Measurements from ENCODE around the gene TCERG1.

Gene TCERG1

DNA sequence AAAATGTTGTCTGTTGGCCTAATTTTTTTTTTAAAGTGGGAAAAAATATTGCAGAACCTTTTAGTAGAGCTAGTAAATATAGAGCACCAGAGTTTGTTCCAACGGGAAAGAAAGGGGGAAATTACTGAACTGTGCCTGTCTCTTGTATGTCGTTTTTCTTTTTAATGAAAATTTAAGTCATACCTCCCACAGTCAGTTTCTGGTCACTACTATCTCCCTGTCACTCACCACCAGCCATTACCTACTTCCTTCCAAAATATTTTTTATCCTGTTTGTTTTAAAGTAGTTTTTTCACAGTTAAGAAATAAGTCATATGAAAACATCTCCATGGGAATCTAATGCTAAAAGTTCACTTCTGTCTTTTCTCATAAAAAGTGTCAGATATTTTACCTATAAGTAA lies 47.5 kb downstream of the TCERG1 start:
- no peak overlapping the region for H3K4me3 ChIP-seq (ENCODE audit: low read depth in 1 of 2, low read length in 2 of 2)
- peaks cover 10 to 11% of the 10 kb centered on the region in 2 donors for H3K36me3 ChIP-seq (ENCODE audit: control insufficient read depth in 1 of 2, insufficient read depth in 2 of 2, low read length in 2 of 2)
- no peak overlapping the region for H3K27ac ChIP-seq (ENCODE audit: low read length)
- peaks cover 0 to 11% of the 10 kb centered on the region in 2 donors for H3K4me1 ChIP-seq (ENCODE audit: control insufficient read depth in 1 of 2, insufficient read depth in 2 of 2, low read length in 2 of 2)
- no peaks in the 10 kb centered on the region for H3K27me3 ChIP-seq (ENCODE audit: low read depth, low read length)
- H3K9me3 ChIP-seq (ENCODE audit: control insufficient read depth in 1 of 2, low read length in 2 of 2): no peaks in the 10 kb centered on the region

DNA sequence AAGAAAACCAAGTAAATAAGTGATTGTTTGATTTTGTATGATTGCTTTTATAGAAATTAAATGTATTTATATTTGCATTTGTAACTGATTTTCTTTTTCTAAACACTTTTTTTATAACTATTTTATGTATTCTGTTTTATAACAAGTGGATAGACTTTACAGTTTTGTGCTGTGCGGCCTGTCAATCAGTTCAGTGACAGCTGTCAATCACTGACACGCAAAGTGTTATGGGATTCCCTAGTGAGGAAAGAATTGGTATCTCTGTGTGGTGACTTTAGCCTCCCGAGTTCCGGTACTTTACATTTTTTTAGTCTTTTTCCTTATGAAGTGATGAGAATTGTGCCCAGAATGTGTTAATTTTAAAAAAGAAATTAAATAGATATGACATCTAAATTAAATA lies 52.5 kb downstream of the TCERG1 start:
- H3K27ac ChIP-seq (ENCODE audit: low read length): no peak overlapping the region
- peaks cover 17 to 20% of the 10 kb centered on the region in 2 donors for H3K36me3 ChIP-seq (ENCODE audit: control insufficient read depth in 1 of 2, insufficient read depth in 2 of 2, low read length in 2 of 2)
- no peaks in the 10 kb centered on the region for H3K9me3 ChIP-seq (ENCODE audit: control insufficient read depth in 1 of 2, low read length in 2 of 2)
- H3K4me3 ChIP-seq (ENCODE audit: low read depth in 1 of 2, low read length in 2 of 2): no peak overlapping the region
- H3K4me1 ChIP-seq (ENCODE audit: control insufficient read depth in 1 of 2, insufficient read depth in 2 of 2, low read length in 2 of 2): no peaks in the 10 kb centered on the region
- H3K27me3 ChIP-seq (ENCODE audit: low read depth, low read length): no peaks in the 10 kb centered on the region

DNA sequence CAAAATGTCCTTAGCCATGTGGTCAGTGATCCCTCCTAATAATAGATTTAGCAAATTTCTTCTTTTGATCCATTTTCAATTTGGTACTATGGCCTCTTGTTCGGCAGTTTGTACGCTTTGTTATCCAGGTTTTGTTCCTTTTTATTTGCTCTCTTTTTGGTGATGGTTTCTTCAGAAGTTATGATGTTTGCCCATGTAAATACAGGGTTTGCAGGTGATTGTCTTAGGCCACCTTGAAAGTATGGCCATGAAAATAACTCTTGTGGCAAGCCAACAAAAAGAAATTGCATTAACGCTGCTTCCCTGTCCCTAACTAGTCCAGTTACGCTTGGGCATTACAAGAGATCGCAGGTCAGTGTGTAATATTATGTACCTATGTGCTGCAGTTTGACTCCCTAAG lies 60.3 kb downstream of the TCERG1 start:
- Histone ChIP-seq H3K4me1 (ENCODE audit: control insufficient read depth in 1 of 2, insufficient read depth in 2 of 2, low read length in 2 of 2) (no peaks in the 10 kb centered on the region), H3K9me3 (ENCODE audit: control insufficient read depth in 1 of 2, low read length in 2 of 2) (no peaks in the 10 kb centered on the region), H3K4me3 (ENCODE audit: low read depth in 1 of 2, low read length in 2 of 2) (no peak overlapping the region), H3K36me3 (ENCODE audit: control insufficient read depth in 1 of 2, insufficient read depth in 2 of 2, low read length in 2 of 2) (peaks cover 56 to 70% of the 10 kb centered on the region in 2 donors), H3K27me3 (ENCODE audit: low read depth, low read length) (no peaks in the 10 kb centered on the region), H3K27ac (ENCODE audit: low read length) (no peak overlapping the region)

DNA sequence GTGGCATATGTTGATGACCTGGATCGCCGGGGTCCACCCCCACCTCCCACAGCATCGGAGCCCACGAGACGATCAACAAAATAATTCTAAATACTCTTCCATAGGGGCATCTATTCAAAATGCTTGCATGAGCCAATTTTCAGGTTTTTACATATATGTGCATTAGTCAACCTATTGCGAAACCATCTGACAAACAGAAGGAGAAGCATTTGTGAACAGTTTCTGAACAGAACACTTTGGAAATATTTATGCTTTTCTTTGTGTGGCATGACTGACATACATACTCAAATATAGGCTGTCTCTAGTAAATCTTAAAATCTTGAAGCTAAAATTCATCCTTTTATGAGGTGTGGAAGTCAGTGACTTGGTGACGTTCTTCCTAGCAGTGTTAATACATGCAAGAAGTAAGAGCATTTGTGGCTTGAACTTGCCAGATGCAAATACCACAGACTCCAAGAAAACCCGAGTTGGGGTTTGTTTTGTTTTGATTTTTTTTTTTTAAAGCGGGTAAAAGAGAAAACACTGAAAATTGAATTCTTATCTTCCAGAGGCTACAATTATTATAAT lies 63.5 kb downstream of the TCERG1 start:
- Histone ChIP-seq H3K27me3 (ENCODE audit: low read depth, low read length) (no peaks in the 10 kb centered on the region), H3K36me3 (ENCODE audit: control insufficient read depth in 1 of 2, insufficient read depth in 2 of 2, low read length in 2 of 2) (peaks cover 43 to 49% of the 10 kb centered on the region in 2 donors), H3K4me3 (ENCODE audit: low read depth in 1 of 2, low read length in 2 of 2) (no peak overlapping the region)

DNA sequence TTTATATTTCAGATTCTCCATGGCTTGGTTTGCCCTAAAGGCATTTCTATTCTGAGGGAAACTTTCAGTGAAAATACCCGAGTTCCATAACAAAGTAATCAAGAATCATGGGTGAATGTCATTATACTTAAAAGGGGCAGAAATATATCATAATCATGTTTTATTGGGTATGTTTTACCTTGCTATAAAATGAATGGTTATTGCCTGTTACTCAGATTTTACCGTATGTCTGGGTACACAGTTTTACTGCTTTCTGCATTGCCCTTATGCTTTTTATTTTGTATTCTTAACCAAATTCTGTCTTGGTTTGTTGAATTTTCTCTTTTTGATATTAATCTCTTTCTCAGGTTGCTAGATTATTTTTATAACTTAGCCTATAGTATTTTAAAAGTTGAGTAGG lies 66.3 kb downstream of the TCERG1 start:
- Histone ChIP-seq H3K27me3 (ENCODE audit: low read depth, low read length) (no peaks in the 10 kb centered on the region), H3K9me3 (ENCODE audit: control insufficient read depth in 1 of 2, low read length in 2 of 2) (no peaks in the 10 kb centered on the region)

More for the DNA sequence above, 63.5 kb downstream of the TCERG1 start:
- H3K9me3 ChIP-seq (ENCODE audit: control insufficient read depth in 1 of 2, low read length in 2 of 2): no peaks in the 10 kb centered on the region
- H3K4me1 ChIP-seq (ENCODE audit: control insufficient read depth in 1 of 2, insufficient read depth in 2 of 2, low read length in 2 of 2): no peaks in the 10 kb centered on the region
- H3K27ac ChIP-seq (ENCODE audit: low read length): no peak overlapping the region

DNA sequence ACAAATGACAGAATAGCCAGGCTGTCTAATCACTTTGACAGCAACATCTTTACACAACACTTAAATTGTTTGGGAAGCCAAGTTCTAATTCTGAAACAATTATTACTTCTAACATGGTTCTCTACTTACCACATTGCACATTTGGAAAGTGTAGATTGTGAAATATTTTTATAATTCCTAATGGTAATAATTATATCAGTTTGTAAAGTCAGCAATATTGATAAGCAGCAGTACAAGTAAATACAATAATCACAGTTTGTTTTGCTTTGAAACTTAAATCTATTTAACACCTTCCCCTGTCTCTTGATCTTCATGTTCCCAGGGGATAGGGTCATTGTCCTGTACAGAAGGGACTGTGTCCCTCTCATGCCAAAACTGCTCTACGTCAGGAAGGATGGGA lies 67.4 kb downstream of the TCERG1 start:
- Histone ChIP-seq H3K36me3 (ENCODE audit: control insufficient read depth in 1 of 2, insufficient read depth in 2 of 2, low read length in 2 of 2) (peaks cover 10 to 15% of the 10 kb centered on the region in 2 donors), H3K4me1 (ENCODE audit: control insufficient read depth in 1 of 2, insufficient read depth in 2 of 2, low read length in 2 of 2) (no peaks in the 10 kb centered on the region), H3K4me3 (ENCODE audit: low read depth in 1 of 2, low read length in 2 of 2) (no peak overlapping the region), H3K9me3 (ENCODE audit: control insufficient read depth in 1 of 2, low read length in 2 of 2) (no peaks in the 10 kb centered on the region), H3K27me3 (ENCODE audit: low read depth, low read length) (no peaks in the 10 kb centered on the region), H3K27ac (ENCODE audit: low read length) (no peak overlapping the region)

More for the DNA sequence above, 66.3 kb downstream of the TCERG1 start:
- H3K4me1 ChIP-seq (ENCODE audit: control insufficient read depth in 1 of 2, insufficient read depth in 2 of 2, low read length in 2 of 2): no peaks in the 10 kb centered on the region
- no peak overlapping the region for H3K27ac ChIP-seq (ENCODE audit: low read length)
- peaks cover 19 to 24% of the 10 kb centered on the region in 2 donors for H3K36me3 ChIP-seq (ENCODE audit: control insufficient read depth in 1 of 2, insufficient read depth in 2 of 2, low read length in 2 of 2)
- H3K4me3 ChIP-seq (ENCODE audit: low read depth in 1 of 2, low read length in 2 of 2): no peak overlapping the region

DNA sequence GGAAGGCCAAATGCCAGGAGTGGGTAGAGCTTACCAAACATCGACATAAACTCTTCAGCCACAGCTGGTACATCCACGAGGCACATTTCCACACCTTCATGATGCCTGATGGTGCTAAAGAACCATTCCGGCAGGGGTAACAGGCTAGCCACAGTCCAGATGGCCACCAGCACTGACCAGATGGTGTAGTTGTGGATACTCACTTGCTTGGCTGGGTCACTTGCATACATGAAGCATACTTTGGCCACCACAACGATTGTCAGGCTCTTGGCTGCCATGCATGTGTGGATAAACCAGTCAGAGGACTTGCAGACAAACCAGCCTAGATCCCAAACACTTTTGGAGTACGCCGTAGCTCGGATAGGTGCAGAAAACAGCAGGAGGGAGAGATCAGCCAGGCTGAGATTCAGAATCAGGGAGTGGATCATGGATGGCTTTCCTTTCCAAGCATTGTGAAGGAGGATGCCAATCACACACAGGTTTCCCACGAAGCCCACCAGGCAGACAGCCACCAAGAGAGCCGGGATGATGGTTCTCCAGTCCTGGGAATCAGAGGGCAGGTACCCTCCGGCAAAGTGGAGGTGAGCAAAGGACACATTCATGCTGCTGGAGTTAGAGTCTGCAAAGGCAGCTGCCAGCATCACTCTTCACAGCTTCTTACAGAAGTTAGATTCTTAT lies 68.5 kb downstream of the TCERG1 start:
- Histone ChIP-seq H3K27me3 (ENCODE audit: low read depth, low read length) (no peaks in the 10 kb centered on the region), H3K27ac (ENCODE audit: low read length) (no peak overlapping the region), H3K4me3 (ENCODE audit: low read depth in 1 of 2, low read length in 2 of 2) (no peak overlapping the region), H3K4me1 (ENCODE audit: control insufficient read depth in 1 of 2, insufficient read depth in 2 of 2, low read length in 2 of 2) (no peaks in the 10 kb centered on the region), H3K9me3 (ENCODE audit: control insufficient read depth in 1 of 2, low read length in 2 of 2) (no peaks in the 10 kb centered on the region), H3K36me3 (ENCODE audit: control insufficient read depth in 1 of 2, insufficient read depth in 2 of 2, low read length in 2 of 2) (peaks cover 2 to 7% of the 10 kb centered on the region in 2 donors)

DNA sequence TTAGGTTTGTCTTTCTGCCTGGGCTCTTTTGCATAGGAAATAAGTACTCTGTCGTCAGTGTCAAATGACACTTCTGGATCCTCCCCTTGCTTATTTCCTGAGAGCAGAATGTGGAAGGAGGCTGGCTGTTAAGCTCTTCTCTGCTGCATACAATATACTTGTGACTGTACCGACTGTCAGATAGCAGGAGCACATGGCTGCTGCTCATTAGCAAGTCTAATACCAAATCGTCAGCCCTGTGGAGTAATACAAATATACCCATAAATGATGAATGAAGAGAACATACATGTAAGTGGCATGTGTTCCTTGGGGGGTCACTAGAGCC lies 69.0 kb downstream of the TCERG1 start, which contains the start of gene GPR151:
Gene GPR151, minus strand, starts transcription at position 40 of the 325 bp plus-strand sequence. CDS start 77 bp downstream, outside the sequence.
- Histone ChIP-seq H3K27me3 (ENCODE audit: low read depth, low read length) (no peaks in the 10 kb centered on the region), H3K4me1 (ENCODE audit: control insufficient read depth in 1 of 2, insufficient read depth in 2 of 2, low read length in 2 of 2) (no peaks in the 10 kb centered on the region), H3K36me3 (ENCODE audit: control insufficient read depth in 1 of 2, insufficient read depth in 2 of 2, low read length in 2 of 2) (peaks cover 0 to 2% of the 10 kb centered on the region in 2 donors), H3K9me3 (ENCODE audit: control insufficient read depth in 1 of 2, low read length in 2 of 2) (no peaks in the 10 kb centered on the region), H3K27ac (ENCODE audit: low read length) (no peak within 1 kb of the TSS), H3K4me3 (ENCODE audit: low read depth in 1 of 2, low read length in 2 of 2) (no peak within 1 kb of the TSS)

DNA sequence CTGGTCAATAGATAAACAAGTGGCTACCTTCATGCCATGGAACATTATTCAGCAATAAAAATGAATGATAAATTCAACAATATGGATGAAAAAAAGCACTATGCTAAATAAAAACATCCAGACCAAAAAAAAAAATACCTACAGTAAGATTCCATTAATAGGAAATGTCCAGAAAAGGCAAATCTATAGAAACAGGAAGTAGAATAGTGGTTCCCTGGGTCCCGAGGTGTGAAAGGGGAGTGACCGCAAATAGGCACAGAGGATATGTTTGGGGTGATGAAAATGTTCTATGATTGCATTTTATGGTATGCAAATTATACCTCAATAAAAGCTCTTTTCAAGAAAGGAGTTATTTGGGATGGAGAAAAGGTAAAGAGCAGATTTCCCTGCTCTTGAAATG lies 72.4 kb downstream of the TCERG1 start:
- no peaks in the 10 kb centered on the region for H3K4me1 ChIP-seq (ENCODE audit: control insufficient read depth in 1 of 2, insufficient read depth in 2 of 2, low read length in 2 of 2)
- no peak overlapping the region for H3K4me3 ChIP-seq (ENCODE audit: low read depth in 1 of 2, low read length in 2 of 2)
- H3K27ac ChIP-seq (ENCODE audit: low read length): no peak overlapping the region
- no peaks in the 10 kb centered on the region for H3K9me3 ChIP-seq (ENCODE audit: control insufficient read depth in 1 of 2, low read length in 2 of 2)
- no peaks in the 10 kb centered on the region for H3K36me3 ChIP-seq (ENCODE audit: control insufficient read depth in 1 of 2, insufficient read depth in 2 of 2, low read length in 2 of 2)
- H3K27me3 ChIP-seq (ENCODE audit: low read depth, low read length): no peaks in the 10 kb centered on the region

DNA sequence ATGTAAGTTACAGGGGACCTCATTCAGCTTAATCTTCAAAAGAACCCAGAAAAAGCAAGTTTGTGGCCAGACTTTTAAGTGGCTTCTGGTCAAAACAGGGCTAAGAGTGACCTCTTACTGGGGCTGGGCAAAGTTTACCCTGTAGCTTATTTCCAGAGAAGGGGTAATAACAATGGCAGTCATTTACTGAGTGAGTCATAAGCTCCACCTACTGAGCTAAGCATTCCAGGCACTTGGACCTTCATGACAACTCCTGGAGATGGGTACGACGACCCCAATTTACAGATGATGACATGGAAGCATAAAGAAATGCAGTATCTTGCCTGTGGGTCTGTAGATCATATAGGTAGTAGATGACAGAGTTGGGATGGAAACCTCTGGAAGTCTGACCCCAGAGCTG lies 73.6 kb downstream of the TCERG1 start:
- Histone ChIP-seq H3K9me3 (ENCODE audit: control insufficient read depth in 1 of 2, low read length in 2 of 2) (no peaks in the 10 kb centered on the region), H3K36me3 (ENCODE audit: control insufficient read depth in 1 of 2, insufficient read depth in 2 of 2, low read length in 2 of 2) (no peaks in the 10 kb centered on the region), H3K27ac (ENCODE audit: low read length) (no peak overlapping the region), H3K27me3 (ENCODE audit: low read depth, low read length) (no peaks in the 10 kb centered on the region), H3K4me3 (ENCODE audit: low read depth in 1 of 2, low read length in 2 of 2) (no peak overlapping the region), H3K4me1 (ENCODE audit: control insufficient read depth in 1 of 2, insufficient read depth in 2 of 2, low read length in 2 of 2) (no peaks in the 10 kb centered on the region)

DNA sequence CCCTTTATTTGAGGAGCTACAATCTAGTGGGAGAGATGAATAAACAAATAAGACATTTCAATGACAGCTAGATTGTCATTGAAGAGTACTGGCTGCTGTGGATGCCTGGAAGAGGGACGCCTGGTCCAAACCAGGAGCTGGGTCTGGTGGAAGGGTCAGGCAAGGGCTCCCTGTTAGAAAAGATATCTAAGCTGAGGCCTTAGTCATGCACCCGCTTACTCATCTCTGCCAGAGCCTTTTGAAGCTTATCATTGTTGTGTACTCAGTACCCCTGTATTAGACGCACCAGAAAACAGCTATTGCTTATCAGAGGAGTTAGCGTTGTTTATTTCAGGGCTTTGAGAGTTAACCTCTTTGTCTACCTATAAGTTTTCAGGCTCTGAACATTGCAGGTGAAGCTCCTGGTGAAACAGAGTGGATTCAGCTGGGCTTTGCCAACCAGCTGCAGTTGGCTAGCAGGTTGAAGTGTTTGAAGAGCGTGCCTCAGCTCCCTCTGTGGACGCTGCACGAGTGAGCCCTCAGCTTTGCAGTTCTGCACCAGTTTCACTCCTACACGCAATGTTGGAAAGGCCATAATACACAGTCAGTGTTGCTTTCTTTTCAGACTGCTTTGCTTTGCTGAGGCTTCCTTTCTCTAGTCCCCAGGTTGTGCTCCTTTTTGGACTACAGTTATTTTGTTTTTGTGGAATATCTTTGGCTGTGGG lies 74.4 kb downstream of the TCERG1 start:
- Histone ChIP-seq H3K27ac (ENCODE audit: low read length) (no peak overlapping the region), H3K9me3 (ENCODE audit: control insufficient read depth in 1 of 2, low read length in 2 of 2) (no peaks in the 10 kb centered on the region), H3K4me1 (ENCODE audit: control insufficient read depth in 1 of 2, insufficient read depth in 2 of 2, low read length in 2 of 2) (no peaks in the 10 kb centered on the region), H3K27me3 (ENCODE audit: low read depth, low read length) (no peaks in the 10 kb centered on the region), H3K36me3 (ENCODE audit: control insufficient read depth in 1 of 2, insufficient read depth in 2 of 2, low read length in 2 of 2) (no peaks in the 10 kb centered on the region), H3K4me3 (ENCODE audit: low read depth in 1 of 2, low read length in 2 of 2) (no peak overlapping the region)
